PFSK-1 (cell line): ENCODE results near the gene OLAH.

ENCODE experiments used
- FOXP2 ChIP-seq: optimal IDR thresholded peaks from 2 replicates; pipeline ENCODE3; 2011; ENCODE audit warnings: borderline replicate concordance, control low read depth, inconsistent platforms; ENCODE audit not compliant: insufficient read depth; ENCODE audit errors: extremely low read length, extremely low read depth
- POLR2AphosphoS5 ChIP-seq: IDR thresholded peaks from 2 replicates; pipeline ENCODE4 v1.6.1; 2012; ENCODE audit warnings: low read depth, mild to moderate bottlenecking, control low read depth, low read length, moderate library complexity
- SIN3A ChIP-seq: IDR thresholded peaks from 2 replicates; pipeline ENCODE4 v1.6.1; 2012; ENCODE audit warnings: mild to moderate bottlenecking, low read length, moderate library complexity, borderline replicate concordance; ENCODE audit not compliant: insufficient read depth
- TAF1 ChIP-seq: IDR thresholded peaks from 2 replicates; pipeline ENCODE4 v1.6.1; 2012; ENCODE audit warnings: low read length, control low read depth, borderline replicate concordance; ENCODE audit not compliant: insufficient read depth
- TF ChIP-seq, protein P1 (sequence below), 2 experiments: IDR thresholded peaks; 2 replicates each; pipeline versions ENCODE4 v1.6.1 to v1.8.0; 2011 to 2012; ENCODE audit warnings: low read depth in 2 of 2, low read length in 2 of 2, control low read depth in 1 of 2, inconsistent platforms in 1 of 2, mild to moderate bottlenecking in 1 of 2, moderate library complexity in 1 of 2; ENCODE audit not compliant: insufficient read depth in 1 of 2

Gene OLAH

DNA sequence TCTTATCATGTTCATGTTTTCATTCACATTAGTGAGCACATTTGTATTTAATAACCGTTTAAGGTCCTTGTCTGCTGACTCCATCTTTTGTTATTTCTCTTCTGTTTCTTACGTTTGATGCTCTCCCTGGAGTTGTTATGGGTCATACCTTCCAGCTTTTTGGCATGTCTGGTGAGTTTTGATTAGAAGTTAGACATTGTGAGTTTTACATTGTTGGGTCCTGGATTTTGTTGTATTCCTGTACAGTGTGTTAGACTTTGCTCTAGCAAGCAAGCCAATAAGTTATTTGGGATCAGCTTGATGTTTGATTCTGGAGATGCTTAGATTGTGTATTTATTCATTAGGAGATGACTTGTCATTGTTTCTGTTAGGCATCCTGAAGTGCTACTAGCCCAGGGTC is 16.9 kb downstream of the OLAH start:
- TF ChIP-seq TAF1, result no peak
- TF ChIP-seq FOXP2, result no peak
- no peak for TF ChIP-seq SIN3A
- TF ChIP-seq, protein P1, sequence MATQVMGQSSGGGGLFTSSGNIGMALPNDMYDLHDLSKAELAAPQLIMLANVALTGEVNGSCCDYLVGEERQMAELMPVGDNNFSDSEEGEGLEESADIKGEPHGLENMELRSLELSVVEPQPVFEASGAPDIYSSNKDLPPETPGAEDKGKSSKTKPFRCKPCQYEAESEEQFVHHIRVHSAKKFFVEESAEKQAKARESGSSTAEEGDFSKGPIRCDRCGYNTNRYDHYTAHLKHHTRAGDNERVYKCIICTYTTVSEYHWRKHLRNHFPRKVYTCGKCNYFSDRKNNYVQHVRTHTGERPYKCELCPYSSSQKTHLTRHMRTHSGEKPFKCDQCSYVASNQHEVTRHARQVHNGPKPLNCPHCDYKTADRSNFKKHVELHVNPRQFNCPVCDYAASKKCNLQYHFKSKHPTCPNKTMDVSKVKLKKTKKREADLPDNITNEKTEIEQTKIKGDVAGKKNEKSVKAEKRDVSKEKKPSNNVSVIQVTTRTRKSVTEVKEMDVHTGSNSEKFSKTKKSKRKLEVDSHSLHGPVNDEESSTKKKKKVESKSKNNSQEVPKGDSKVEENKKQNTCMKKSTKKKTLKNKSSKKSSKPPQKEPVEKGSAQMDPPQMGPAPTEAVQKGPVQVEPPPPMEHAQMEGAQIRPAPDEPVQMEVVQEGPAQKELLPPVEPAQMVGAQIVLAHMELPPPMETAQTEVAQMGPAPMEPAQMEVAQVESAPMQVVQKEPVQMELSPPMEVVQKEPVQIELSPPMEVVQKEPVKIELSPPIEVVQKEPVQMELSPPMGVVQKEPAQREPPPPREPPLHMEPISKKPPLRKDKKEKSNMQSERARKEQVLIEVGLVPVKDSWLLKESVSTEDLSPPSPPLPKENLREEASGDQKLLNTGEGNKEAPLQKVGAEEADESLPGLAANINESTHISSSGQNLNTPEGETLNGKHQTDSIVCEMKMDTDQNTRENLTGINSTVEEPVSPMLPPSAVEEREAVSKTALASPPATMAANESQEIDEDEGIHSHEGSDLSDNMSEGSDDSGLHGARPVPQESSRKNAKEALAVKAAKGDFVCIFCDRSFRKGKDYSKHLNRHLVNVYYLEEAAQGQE (IDR thresholded peaks at IDR 0.05; ENCODE audit: insufficient read depth in 1 of 2, low read depth in 2 of 2, low read length in 2 of 2), result no peak
- TF ChIP-seq POLR2AphosphoS5, result no peak

DNA sequence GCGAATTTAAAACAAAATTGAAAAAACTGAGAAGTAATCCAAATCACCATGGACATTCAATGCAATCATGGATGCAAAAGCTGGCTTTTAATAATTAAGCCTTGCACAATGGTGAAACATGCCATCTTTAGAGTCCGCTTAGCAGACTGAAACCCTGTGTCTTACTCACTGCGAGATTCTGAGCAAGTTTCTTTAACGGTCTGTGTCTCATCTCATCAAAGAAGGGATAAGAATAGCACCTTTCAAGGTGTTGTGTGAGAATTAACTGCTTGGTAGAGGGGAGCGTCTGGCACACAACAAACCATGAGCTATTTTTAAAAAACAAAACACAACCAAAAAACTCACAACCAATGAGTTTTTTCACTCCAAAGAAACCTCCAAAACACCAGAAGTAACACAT is 23.4 kb downstream of the OLAH start:
- no peak for TF ChIP-seq FOXP2
- TF ChIP-seq TAF1, result no peak
- TF ChIP-seq, protein P1 (IDR thresholded peaks at IDR 0.05; ENCODE audit: insufficient read depth in 1 of 2, low read depth in 2 of 2, low read length in 2 of 2), result no peak
- TF ChIP-seq POLR2AphosphoS5, result no peak
- no peak for TF ChIP-seq SIN3A

DNA sequence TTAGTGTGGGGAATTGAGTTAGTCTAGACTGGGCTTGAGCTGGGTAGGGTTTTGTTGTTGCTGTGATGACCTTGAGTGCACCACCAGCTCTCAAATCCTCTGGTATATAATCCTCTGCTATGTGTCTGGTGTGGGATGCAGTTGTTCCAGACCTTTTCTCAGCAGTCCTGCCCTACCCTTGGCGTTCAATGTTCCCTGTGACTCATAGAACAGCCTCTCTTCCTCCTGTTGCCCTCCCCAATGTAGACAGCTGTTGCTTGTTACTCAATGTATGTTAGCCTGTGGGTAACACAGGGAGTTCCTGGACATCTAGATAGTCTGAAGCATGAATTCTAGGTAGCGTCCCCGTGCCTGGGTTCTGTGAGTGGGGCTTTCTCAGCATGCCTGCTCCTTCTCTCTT is 25.1 kb downstream of the OLAH start:
- no peak for TF ChIP-seq POLR2AphosphoS5
- TF ChIP-seq, protein P1 (IDR thresholded peaks at IDR 0.05; ENCODE audit: insufficient read depth in 1 of 2, low read depth in 2 of 2, low read length in 2 of 2), result no peak
- no peak for TF ChIP-seq FOXP2
- TF ChIP-seq TAF1, result no peak
- TF ChIP-seq SIN3A, result no peak

DNA sequence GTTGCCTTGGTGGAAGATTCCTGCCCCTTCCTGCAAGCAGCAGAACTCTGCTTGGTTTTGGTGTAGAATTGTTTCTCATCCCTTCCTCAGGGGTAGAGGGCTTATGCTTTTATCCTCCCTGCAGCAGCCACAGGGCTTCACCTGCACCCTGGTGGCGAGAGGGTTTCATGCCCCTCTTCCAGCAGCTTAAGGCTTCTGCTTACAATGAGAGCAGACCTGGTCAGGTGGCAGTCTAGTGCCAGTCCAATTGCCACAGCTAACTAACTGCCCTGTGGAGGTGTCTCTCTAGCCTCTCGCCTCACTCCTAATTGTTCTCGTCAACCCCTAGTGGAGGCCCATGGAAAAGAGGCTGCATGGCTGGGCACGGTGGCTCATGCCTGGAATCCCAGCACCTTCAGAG is 25.5 kb downstream of the OLAH start:
- TF ChIP-seq TAF1, result no peak
- TF ChIP-seq, protein P1 (IDR thresholded peaks at IDR 0.05; ENCODE audit: insufficient read depth in 1 of 2, low read depth in 2 of 2, low read length in 2 of 2), result no peak
- no peak for TF ChIP-seq POLR2AphosphoS5

DNA sequence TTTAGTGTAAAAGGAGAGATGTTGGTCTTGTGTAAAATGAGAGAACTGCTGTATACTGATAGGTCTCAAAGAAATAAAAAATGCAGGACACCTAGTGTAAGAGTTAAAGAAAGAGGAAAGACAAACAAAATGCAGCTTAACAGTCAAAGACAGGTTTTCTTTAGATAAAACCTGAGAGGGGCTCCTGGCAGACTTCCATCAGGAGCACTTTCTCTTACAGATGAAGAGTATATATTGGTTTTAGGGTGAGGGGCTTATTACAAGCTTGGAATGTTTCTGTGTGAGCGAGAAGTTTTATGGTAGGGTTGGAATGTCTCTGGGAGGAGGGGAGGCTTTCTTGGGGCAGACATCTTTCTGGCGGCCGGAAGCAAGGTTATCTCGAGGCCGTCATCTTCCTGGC is 28.6 kb downstream of the OLAH start:
- TF ChIP-seq SIN3A, result no peak
- no peak for TF ChIP-seq TAF1
- TF ChIP-seq, protein P1 (IDR thresholded peaks at IDR 0.05; ENCODE audit: insufficient read depth in 1 of 2, low read depth in 2 of 2, low read length in 2 of 2), result no peak
- TF ChIP-seq FOXP2, result no peak
- TF ChIP-seq POLR2AphosphoS5, result no peak
